NCI-H1694 treated with DMSO at 0.1 percent for 48 hours (cell line): ENCODE data around the gene ENGASE.

ENCODE experiments used
- DNase-seq: peaks from one replicate; lab custom pipeline; 2025; lab: John Stamatoyannopoulos, UW

The ENGASE gene

DNA sequence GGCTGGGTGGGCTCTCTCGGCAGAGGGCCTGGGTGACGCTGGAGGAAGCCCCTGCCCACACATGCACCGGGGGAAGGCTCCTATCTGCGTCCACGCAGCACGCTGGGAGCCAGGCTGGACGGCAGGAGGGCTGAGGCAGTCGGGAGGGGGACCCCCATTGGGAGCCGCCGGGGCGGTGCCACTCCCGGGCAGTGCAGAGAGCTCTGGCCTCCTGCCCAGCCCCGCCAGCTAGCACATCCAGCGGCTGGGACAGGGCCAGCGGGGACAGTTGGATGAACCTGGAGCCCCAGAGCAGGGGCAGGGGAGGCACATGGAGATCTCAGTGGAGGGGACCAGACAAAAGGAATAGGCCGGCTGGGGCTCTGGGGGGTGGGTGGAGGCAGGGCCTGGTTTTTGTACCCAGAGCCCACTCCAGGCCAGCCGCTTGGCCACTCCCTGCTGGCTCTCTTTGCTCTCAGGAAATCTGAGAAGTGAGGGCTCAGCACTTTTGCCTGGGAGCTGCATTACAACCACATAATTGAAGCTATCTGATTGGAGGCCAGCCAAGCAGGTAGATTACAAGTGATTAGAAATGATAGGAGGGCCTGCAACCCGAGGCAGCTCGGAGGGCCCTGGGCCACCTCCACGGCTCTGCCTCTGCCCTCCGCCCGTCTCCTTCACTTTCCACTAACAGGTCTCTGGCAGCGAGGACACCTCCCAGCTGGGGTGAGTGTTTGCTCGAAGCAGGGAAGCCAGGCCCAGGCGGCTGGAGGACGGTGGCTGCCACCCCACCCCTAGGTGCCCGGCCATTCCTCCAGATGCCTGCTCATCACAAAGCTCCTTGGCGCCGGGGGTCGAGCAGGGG lies 40.1 kb downstream of the ENGASE start:
- peak; percentile 37 for DNase-seq

- no peak for DNase-seq
These were observed 40.9 kb downstream of the ENGASE start for GRCh38 chr17:79115487-79115886.

DNA sequence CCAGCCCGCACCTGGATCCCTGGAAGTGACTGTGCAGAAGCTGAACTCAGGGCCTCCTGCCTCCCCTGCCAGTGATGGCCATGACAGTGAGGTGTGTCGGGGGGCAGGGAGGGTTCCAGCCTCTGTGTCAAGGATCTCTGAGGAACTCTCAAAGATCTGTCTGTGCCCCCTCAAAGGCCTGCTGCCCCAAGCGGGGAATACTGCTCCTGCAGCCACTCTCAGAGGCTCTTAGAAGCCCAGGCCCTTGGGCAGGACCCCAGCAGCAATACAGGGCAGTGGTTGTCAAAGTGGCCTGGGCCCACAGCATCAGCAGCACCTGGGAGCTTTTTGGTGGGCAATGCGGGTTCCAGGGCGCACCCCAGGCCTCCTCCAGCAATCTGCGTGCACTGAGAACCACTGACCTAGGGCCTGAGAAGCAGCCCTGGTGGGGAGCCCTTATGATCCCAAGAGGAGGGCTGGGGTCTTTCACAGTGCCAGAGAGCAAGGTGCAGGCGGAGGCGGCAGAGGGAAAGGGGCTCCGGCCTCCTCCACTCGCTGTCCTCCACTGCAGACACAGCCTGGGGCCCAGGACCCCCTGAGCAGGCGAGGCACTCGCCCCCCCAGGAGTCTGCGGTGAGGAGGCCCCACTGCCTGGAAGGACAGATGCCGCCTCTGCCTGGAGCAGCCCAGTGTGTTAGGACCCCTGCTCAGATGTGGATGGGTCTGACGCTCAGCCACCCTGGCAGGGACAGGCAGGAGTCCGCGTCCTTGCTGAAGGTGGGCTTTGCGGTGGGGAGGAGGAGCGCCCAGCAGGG lies 42.1 kb downstream of the ENGASE start:
- no peak for DNase-seq

DNA sequence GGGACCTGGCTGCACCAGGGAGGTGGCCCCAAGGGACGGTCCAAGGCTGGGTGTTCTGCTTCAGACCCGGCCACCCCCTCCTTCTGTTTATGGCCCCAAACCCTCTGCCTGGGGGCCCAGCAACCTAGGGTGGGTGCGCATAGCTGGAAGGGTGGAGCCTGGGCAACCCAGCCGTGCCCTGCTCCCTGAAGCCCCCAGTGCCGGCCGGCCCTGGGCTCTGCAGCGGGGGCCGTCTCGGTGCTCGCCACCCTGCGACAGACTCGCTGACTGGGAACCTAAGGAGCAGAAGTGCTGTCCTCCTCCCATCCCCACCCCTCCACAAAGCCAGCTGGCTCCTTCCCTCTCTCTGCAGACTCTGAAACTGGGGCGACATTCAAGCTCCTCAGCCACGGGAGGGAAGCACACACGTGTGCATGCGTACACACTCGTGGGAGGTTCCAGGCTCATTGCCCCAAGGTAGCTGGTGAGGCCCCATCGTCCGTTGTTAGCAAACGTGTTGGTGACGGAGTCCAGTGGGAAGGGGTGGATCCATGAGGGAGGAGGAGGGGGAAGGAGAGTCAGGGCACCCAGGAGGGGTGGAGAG lies 43.4 kb downstream of the ENGASE start:
- no peak for DNase-seq

DNA sequence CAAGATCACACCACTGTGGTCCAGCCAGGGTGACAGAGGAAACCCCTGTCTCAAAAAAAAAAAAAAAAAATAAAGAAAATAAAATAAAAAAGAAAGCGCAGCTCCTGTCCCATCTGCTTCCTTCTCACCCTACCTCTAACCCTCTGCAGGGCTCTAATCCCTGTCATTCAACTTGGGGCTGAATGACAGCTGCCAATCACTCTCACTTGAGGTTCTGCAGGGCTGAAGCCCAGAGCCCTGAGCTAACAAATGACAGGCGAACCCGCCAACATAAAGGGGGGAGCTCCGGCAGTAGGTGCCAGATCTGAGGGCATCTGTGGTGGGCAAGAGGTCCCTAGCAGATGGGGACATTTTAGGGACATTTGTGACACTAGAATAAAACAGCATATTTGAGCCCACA lies 44.3 kb downstream of the ENGASE start:
- no peak for DNase-seq

- no peak for DNase-seq
These were observed 45.6 kb downstream of the ENGASE start for GRCh38 chr17:79120259-79120658.

- no peak for DNase-seq
These were observed 49.4 kb downstream of the ENGASE start for GRCh38 chr17:79123988-79124387.

- DNase-seq: no peak
These were observed 50.0 kb downstream of the ENGASE start for GRCh38 chr17:79124513-79125209.

DNA sequence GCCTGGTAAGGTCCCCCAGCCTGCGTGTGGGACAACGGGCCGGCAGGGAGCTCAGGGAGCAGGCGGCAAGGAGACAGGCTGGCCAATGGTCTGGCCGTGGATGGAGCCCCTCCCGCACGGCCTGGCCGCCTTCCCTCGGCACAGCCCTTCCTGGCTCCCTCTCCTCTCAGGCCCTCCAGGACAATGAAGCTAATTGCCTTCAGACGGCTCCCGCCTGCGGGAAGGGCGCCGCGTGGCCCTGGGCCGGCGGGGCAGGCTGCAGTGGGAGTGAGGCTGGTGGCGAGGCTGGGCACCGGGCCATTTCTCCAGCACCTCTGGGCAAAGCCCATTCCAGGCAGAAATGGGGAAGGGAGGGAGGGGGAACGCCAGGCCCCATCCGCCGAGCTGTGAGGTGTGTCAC lies 50.9 kb downstream of the ENGASE start:
- no peak for DNase-seq

DNA sequence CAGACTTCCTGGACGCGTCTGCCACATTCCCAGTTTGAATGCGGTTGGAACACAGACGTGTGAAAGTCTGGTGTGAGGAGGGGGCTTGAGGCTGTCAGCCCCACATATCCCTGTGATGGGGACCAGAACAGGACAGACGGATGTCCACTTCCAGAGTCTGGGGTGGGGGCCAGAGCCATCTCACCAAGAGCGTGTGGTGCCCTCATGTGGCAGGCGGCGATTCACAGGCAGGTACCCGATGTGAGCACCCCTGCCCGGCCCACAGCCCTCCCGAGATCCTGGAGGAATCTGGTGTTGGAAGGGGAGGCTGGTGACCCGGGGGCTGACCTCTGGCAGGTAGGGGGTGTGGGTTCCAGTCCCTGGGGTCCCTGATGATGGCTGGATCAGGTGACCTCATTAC lies 51.5 kb downstream of the ENGASE start:
- DNase-seq: no peak

- DNase-seq: no peak
These were observed 53.0 kb downstream of the ENGASE start for GRCh38 chr17:79127534-79128135.

- no peak for DNase-seq
These were observed 54.9 kb downstream of the ENGASE start for GRCh38 chr17:79129523-79129922.

DNA sequence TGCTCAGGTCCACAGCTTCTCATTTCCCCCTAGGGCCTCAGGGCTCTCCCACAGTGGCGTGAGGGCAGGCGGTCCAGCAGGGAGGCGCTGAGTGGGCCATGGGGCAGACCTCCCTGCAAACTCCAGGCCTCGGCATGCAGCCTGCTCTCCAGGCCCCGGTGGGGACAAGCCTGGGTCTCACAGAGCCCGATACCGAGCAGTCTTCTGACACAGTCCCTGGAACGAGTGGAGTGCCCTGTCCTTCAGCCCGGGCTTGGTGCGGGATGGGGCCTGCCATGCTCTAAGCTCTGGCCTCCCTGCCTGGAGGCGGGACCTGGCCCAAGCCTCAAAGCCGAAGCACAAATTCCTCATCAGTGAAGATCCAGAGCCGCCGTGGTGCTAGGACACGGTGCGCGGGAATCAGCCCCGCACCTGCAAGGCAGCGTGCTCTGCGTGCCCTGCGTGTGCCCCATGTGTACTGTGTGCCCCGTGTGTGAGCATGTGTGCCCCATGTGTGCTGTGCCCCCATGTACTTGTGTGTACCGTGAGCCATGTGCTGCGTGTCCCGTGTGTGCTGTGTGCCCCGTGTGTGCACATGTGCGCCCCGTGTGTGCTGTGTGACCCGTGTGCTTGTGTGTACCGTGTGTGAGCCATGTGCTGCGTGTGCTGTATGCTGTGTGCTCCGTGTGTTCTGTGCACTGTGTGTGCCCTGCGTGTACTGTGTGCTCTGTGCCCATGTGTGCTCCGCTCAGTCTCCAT lies 56.1 kb downstream of the ENGASE start:
- DNase-seq: no peak

DNA sequence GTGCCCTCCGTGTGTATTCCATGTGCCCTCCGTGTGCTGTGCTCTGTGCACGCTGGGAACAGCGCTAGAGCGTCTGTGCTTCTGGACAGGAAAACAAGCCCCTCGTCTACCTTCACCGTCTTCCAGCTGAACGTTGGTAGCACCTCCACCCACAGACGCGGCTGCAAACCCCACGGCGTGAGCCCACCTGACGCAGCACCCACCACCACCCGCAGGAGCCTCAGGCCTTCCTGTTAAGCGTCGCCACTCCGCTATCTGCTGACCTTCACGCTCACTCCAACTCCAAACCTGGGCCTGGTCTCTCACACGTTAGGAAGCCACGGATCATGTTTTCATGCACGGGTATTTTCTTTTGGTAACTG lies 56.6 kb downstream of the ENGASE start:
- DNase-seq: no peak

DNA sequence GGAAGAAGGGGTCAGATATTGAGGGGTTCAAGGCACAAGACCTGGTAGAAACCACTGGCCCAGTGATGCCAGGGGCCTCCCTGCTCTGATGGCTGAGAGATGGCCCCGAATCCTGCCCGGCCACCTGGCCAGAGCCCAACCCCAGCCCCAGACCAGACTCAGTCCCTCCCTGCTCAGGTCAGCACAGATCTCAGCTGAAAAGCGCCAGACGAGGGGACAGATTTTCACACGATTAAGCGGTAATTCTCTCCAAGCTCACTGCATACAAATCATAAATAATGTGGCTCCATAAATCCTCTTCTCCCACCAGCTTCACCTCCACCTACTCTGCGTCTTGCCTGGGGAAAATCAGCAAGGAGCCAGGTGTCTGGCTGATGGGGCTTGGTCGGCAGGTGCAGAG lies 57.1 kb downstream of the ENGASE start:
- DNase-seq: no peak

GRCh38 chr17:79132271-79133064 lies 57.8 kb downstream of the ENGASE start:
- no peak for DNase-seq

DNA sequence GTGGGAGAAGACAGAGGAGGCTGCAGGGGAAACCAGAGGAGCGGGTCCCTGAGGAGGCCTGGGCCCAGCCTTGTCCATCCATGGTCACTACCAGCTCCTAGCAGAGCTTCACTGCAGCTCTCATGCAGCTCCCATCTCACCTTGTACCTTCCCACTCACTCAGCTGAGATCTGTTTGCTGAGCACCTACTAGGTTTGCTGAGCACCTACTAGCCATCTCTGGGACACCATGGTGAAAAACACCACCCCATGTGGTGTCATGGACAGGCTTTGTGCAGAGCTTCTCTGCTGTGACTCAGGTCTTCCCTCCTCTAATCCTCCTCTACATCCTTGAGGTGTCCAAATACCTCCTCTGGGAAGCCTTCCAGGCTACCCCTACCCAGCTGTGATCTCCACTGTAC lies 58.6 kb downstream of the ENGASE start:
- DNase-seq: no peak

GRCh38 chr17:79133985-79134384 lies 59.4 kb downstream of the ENGASE start:
- no peak for DNase-seq

- no peak for DNase-seq
These were observed 60.4 kb downstream of the ENGASE start for GRCh38 chr17:79135011-79135410.

DNA sequence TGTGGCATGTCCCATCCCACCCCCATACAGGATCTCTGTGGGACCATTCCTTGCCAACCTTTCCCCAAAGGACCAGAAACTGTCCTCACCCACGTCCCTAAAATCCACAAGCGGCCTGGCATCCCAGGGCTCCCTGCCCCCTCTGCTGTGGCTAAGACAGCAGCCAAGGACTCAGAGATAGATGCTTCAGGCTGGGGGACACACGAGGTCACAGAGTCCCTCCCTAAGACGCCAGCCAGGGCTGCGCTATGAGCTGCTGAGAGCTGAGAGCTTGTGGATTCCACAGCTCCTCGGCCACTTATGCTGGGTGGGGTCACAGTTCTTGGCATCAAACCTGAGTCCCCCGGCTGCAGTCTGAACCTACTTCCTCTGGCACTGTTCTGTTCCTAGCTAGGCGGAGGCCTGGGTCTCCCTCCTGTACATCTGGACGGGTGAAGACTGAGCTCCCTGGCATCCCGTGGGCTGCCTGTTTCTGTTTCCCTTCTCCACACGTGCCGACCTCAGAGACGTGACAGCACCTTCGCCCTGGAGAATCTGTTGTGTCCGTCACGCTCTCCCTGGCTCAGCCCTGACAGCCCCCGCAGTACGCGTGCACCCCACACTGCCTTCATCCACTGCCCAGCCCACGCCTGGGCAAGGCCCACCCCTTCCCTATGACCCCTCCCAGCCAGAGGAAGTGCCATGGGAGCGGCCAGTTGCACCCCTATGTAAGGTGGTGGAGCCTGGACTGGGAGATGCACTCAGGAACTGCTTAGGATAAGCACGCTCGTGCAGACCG lies 61.2 kb downstream of the ENGASE start:
- no peak for DNase-seq
